ENCODE data around the gene FANCG. TPM values are rescaled to one million over a fixed set of nuclear protein-coding genes. Genes with fewer than 3 reads are reported as not detected.

FANCG gene
- 38.8 and 46.2 TPM in 2 replicates for total RNA-seq (2022)
- percentile 64 among the genes with signal in this experiment for Bru-seq, nascent RNA
- percentile 84 among the genes with signal in this experiment for BruChase-seq, experiment 1, labeled RNA remaining after a 6-hour chase
- percentile 79 among the genes with signal in this experiment for BruChase-seq, experiment 2, labeled RNA remaining after a 2-hour chase
- long read RNA-seq, transcript FANCG-201 (14 exons, 2,631 nt), result major isoform, 10 of 25 reads
- long read RNA-seq, partial matches to known transcripts, result 3 of 25 reads
- long read RNA-seq, other reads (novel, unspliced or antisense), result 12 of 25 reads

GRCh38 chr9:35079426-35080341, at the start of gene FANCG:
Gene FANCG (minus strand): TSS chr9:35079942. CDS start chr9:35079524, 418 bp downstream.
- intact Hi-C loops (cut with micrococcal nuclease; ENCODE audit: unreplicated experiment), result no loop called here
- Mint-ChIP-seq H3K4me1 (ENCODE audit: low read depth, unreplicated experiment) (peaks cover 18% of the 10 kb centered on the region), H3K36me3 (ENCODE audit: insufficient read depth, unreplicated experiment) (peaks cover 19% of the 10 kb centered on the region), H3K9me3 (ENCODE audit: low read depth, unreplicated experiment) (no peaks in the 10 kb centered on the region), H3K4me3 (ENCODE audit: low read depth, unreplicated experiment) (peak within 1 kb of the TSS; percentile 81), H3K27me3 (ENCODE audit: unreplicated experiment) (no peaks in the 10 kb centered on the region), H3K27ac (ENCODE audit: unreplicated experiment) (peak within 1 kb of the TSS; percentile 67)
- BruUV-seq (replicated peaks), result no TSS peak
- TF ChIP-seq CTCF (IDR thresholded peaks at IDR 0.05; ENCODE audit: unreplicated experiment), result no peak
- peak; percentile 84 for DNase-seq
- CTCF ChIA-PET, result interaction anchor here (0.6 to 0.9 kb wide), 9 partner anchors 8 to 431 kb away, joined by 3 to 9 read pairs (median 4); partner anchors contain the start of genes STOML2 and UNC13B

- peak overlapping the region; percentile 89 for H3K4me3 Mint-ChIP-seq (ENCODE audit: low read depth, unreplicated experiment)
- CTCF ChIA-PET, result interaction anchor here (0.9 to 2.4 kb wide), 5 partner anchors 45 to 360 kb away, joined by 3 to 34 read pairs (median 5); partner anchors contain the start of gene UNC13B
- intact Hi-C loops (cut with micrococcal nuclease; ENCODE audit: unreplicated experiment), result loop anchor here (1.0 kb wide), 2 partner anchors 141 to 360 kb away; no protein-coding TSS in a partner anchor
Observed at GRCh38 chr9:35116898-35117551, 37.3 kb upstream of the FANCG start.

GRCh38 chr9:35116539-35116897, 36.8 kb upstream of the FANCG start:
- Mint-ChIP-seq H3K27ac (ENCODE audit: unreplicated experiment) (peak overlapping the region; percentile 61), H3K27me3 (ENCODE audit: unreplicated experiment) (no peaks in the 10 kb centered on the region), H3K36me3 (ENCODE audit: insufficient read depth, unreplicated experiment) (peaks cover 45% of the 10 kb centered on the region), H3K9me3 (ENCODE audit: low read depth, unreplicated experiment) (peaks cover 2% of the 10 kb centered on the region), H3K4me3 (ENCODE audit: low read depth, unreplicated experiment) (peak overlapping the region; percentile 89), H3K4me1 (ENCODE audit: low read depth, unreplicated experiment) (peaks cover 30% of the 10 kb centered on the region)
- no peak for TF ChIP-seq CTCF (IDR thresholded peaks at IDR 0.05; ENCODE audit: unreplicated experiment)
- no peak for DNase-seq
- CTCF ChIA-PET, result interaction anchor here (0.9 to 2.4 kb wide), 5 partner anchors 45 to 360 kb away, joined by 3 to 34 read pairs (median 5); partner anchors contain the start of gene UNC13B
- BruUV-seq (replicated peaks), result no TSS peak
- intact Hi-C loops (cut with micrococcal nuclease; ENCODE audit: unreplicated experiment), result loop anchor here (1.0 kb wide), 2 partner anchors 142 to 361 kb away; no protein-coding TSS in a partner anchor

More at GRCh38 chr9:35116898-35117551, 37.3 kb upstream of the FANCG start:
- peaks cover 2% of the 10 kb centered on the region for H3K9me3 Mint-ChIP-seq (ENCODE audit: low read depth, unreplicated experiment)
- H3K27ac Mint-ChIP-seq (ENCODE audit: unreplicated experiment), result peak overlapping the region; percentile 61
- peaks cover 40% of the 10 kb centered on the region for H3K36me3 Mint-ChIP-seq (ENCODE audit: insufficient read depth, unreplicated experiment)
- peak; percentile 85 for DNase-seq
- H3K4me1 Mint-ChIP-seq (ENCODE audit: low read depth, unreplicated experiment), result peaks cover 26% of the 10 kb centered on the region
- H3K27me3 Mint-ChIP-seq (ENCODE audit: unreplicated experiment), result no peaks in the 10 kb centered on the region
- BruUV-seq (replicated peaks), result no TSS peak
- peak; percentile 70 for TF ChIP-seq CTCF (IDR thresholded peaks at IDR 0.05; ENCODE audit: unreplicated experiment)

Measured in Calu3 (cell line).